IPS DF 6.9 (cell line): ENCODE results near the gene ITGAX.
"Not testable (repeated sequence)": the region's sequence is repeated elsewhere in the genome, so short reads cannot be mapped to it uniquely, and the experiment has no call there.

ENCODE experiments used
- DNase-seq: peaks from one replicate; pipeline ENCODE4 v3.0.0-alpha.2; 2013; ENCODE audit warnings: low read depth, low spot score
- H3K27ac ChIP-seq: one replicate; pipeline ENCODE4 v1.5.1; 2013; ENCODE audit warnings: low read length, control low read depth
- H3K27me3 ChIP-seq: 2 replicates; pipeline ENCODE4 v1.6.1; 2013; ENCODE audit warnings: mild to moderate bottlenecking, low read length; ENCODE audit not compliant: control insufficient read depth, insufficient read depth
- H3K36me3 ChIP-seq: 2 replicates; pipeline ENCODE4 v1.6.1; 2013; ENCODE audit warnings: low read length; ENCODE audit not compliant: control insufficient read depth, insufficient read depth
- H3K4me1 ChIP-seq: 2 replicates; pipeline ENCODE4 v1.6.1; 2013; ENCODE audit warnings: low read length; ENCODE audit not compliant: control insufficient read depth, insufficient read depth
- H3K4me3 ChIP-seq: 2 replicates; pipeline ENCODE4 v1.5.1; 2013; ENCODE audit warnings: mild to moderate bottlenecking, low read length
- H3K9me3 ChIP-seq: 2 replicates; pipeline ENCODE4 v1.6.1; 2013; ENCODE audit warnings: low read length, inconsistent platforms; ENCODE audit not compliant: control insufficient read depth, insufficient read depth
- WGBS: extraction: QIAGEN DNeasy Blood & Tissue Kit; methylation state at CpG from one replicate; pipeline ENCODE4 v1.1.7; 2013; ENCODE audit warnings: mixed read lengths, missing lambda C conversion rate; ENCODE audit not compliant: insufficient read length, insufficient coverage; 5-methylcytosine and 5-hydroxymethylcytosine counted together

Gene ITGAX

GRCh38 chr16:31330553-31330890, 24.5 kb upstream of the ITGAX start:
- DNase-seq: no peak
- no peaks in the 10 kb centered on the region for H3K9me3 ChIP-seq
- no peaks in the 10 kb centered on the region for H3K36me3 ChIP-seq
- no peak overlapping the region for H3K27ac ChIP-seq
- WGBS: no CpG with 5 or more reads among the region's 8 CpGs
- H3K27me3 ChIP-seq: peaks cover 9% of the 10 kb centered on the region; the same call in 1 of the 2 replicates
- H3K4me3 ChIP-seq: no peak overlapping the region
- H3K4me1 ChIP-seq: peaks cover 1% of the 10 kb centered on the region; the same call in 1 of the 2 replicates

- DNase-seq: no peak
- H3K27me3 ChIP-seq: peaks cover 9% of the 10 kb centered on the region; the same call in 1 of the 2 replicates
- H3K9me3 ChIP-seq: no peaks in the 10 kb centered on the region
- no peak overlapping the region for H3K27ac ChIP-seq
- peak overlapping the region; percentile 25; the same call in 1 of the 2 replicates for H3K4me3 ChIP-seq
- no CpG with 5 or more reads among the region's 46 CpGs for WGBS
- no peaks in the 10 kb centered on the region for H3K36me3 ChIP-seq
- peaks cover 1% of the 10 kb centered on the region; the same call in 1 of the 2 replicates for H3K4me1 ChIP-seq
Measured at GRCh38 chr16:31331141-31331764, 23.7 kb upstream of the ITGAX start.

GRCh38 chr16:31331807-31332301, 23.1 kb upstream of the ITGAX start:
- peaks cover 1% of the 10 kb centered on the region; the same call in 1 of the 2 replicates for H3K4me1 ChIP-seq
- DNase-seq: no peak
- H3K36me3 ChIP-seq: no peaks in the 10 kb centered on the region
- no CpG with 5 or more reads among the region's 23 CpGs for WGBS
- peaks cover 9% of the 10 kb centered on the region; the same call in 1 of the 2 replicates for H3K27me3 ChIP-seq
- no peaks in the 10 kb centered on the region for H3K9me3 ChIP-seq
- no peak overlapping the region for H3K27ac ChIP-seq
- no peak overlapping the region for H3K4me3 ChIP-seq

- DNase-seq: no peak
- no peaks in the 10 kb centered on the region for H3K36me3 ChIP-seq
- no peak overlapping the region for H3K4me3 ChIP-seq
- WGBS: no CpG with 5 or more reads among the region's 4 CpGs
- no peaks in the 10 kb centered on the region for H3K9me3 ChIP-seq
- H3K27me3 ChIP-seq: peaks cover 9% of the 10 kb centered on the region
- H3K4me1 ChIP-seq: peaks cover 1% of the 10 kb centered on the region; the same call in 1 of the 2 replicates
- H3K27ac ChIP-seq: no peak overlapping the region
Measured at GRCh38 chr16:31332544-31332943, 22.4 kb upstream of the ITGAX start.

GRCh38 chr16:31333686-31334649, 21.0 kb upstream of the ITGAX start:
- Histone ChIP-seq H3K27me3 (peaks cover 9% of the 10 kb centered on the region), H3K4me1 (peaks cover 1% of the 10 kb centered on the region; the same call in 1 of the 2 replicates), H3K27ac (no peak overlapping the region), H3K9me3 (no peaks in the 10 kb centered on the region), H3K36me3 (no peaks in the 10 kb centered on the region), H3K4me3 (no peak overlapping the region)
- WGBS: no CpG with 5 or more reads among the region's 5 CpGs
- no peak for DNase-seq

- Histone ChIP-seq H3K4me1 (peaks cover 1% of the 10 kb centered on the region; the same call in 1 of the 2 replicates), H3K27me3 (peaks cover 9% of the 10 kb centered on the region), H3K36me3 (no peaks in the 10 kb centered on the region), H3K9me3 (no peaks in the 10 kb centered on the region), H3K4me3 (no peak overlapping the region), H3K27ac (no peak overlapping the region)
- WGBS: no CpG with 5 or more reads among the region's 1 CpG
- no peak for DNase-seq
Measured at GRCh38 chr16:31334934-31335333, 20.0 kb upstream of the ITGAX start.

GRCh38 chr16:31335431-31335830, 19.5 kb upstream of the ITGAX start:
- WGBS: no CpG with 5 or more reads among the region's 9 CpGs
- peaks cover 8% of the 10 kb centered on the region for H3K27me3 ChIP-seq
- H3K9me3 ChIP-seq: no peaks in the 10 kb centered on the region

GRCh38 chr16:31338166-31338685, 16.8 kb upstream of the ITGAX start:
- not testable (repeated sequence) for H3K4me1 ChIP-seq, H3K36me3 ChIP-seq, H3K27ac ChIP-seq, H3K4me3 ChIP-seq, H3K27me3 ChIP-seq, H3K9me3 ChIP-seq, DNase-seq
- WGBS: no CpG with 5 or more reads among the region's 4 CpGs

More at GRCh38 chr16:31335431-31335830, 19.5 kb upstream of the ITGAX start:
- Histone ChIP-seq H3K4me1 (peaks cover 1% of the 10 kb centered on the region; the same call in 1 of the 2 replicates), H3K27ac (no peak overlapping the region), H3K36me3 (no peaks in the 10 kb centered on the region), H3K4me3 (no peak overlapping the region)
- DNase-seq: no peak

- H3K36me3 ChIP-seq: no peaks in the 10 kb centered on the region
- WGBS: no CpG with 5 or more reads among the region's 9 CpGs
Measured at GRCh38 chr16:31344712-31345111, 10.3 kb upstream of the ITGAX start.

GRCh38 chr16:31347445-31347844, 7.5 kb upstream of the ITGAX start:
- no peaks in the 10 kb centered on the region for H3K27me3 ChIP-seq
- DNase-seq: no peak
- H3K27ac ChIP-seq: no peak overlapping the region
- H3K36me3 ChIP-seq: no peaks in the 10 kb centered on the region
- H3K4me1 ChIP-seq: no peaks in the 10 kb centered on the region
- no CpG with 5 or more reads among the region's 5 CpGs for WGBS
- no peak overlapping the region for H3K4me3 ChIP-seq
- no peaks in the 10 kb centered on the region for H3K9me3 ChIP-seq

More at GRCh38 chr16:31344712-31345111, 10.3 kb upstream of the ITGAX start:
- no peak overlapping the region for H3K4me3 ChIP-seq
- no peaks in the 10 kb centered on the region for H3K4me1 ChIP-seq
- no peak overlapping the region for H3K27ac ChIP-seq
- no peaks in the 10 kb centered on the region for H3K9me3 ChIP-seq
- no peaks in the 10 kb centered on the region for H3K27me3 ChIP-seq
- no peak for DNase-seq
